ENCODE data around the gene AAK1. TPM values are rescaled to one million over a fixed set of nuclear protein-coding genes. Genes with fewer than 3 reads are reported as not detected.

Gene AAK1
- polyA plus RNA-seq, 1 experiment = 31.1 TPM

- no peak for TF ChIP-seq CTCF (IDR thresholded peaks at IDR 0.05; ENCODE audit: low read depth, low read length)
- Histone ChIP-seq H3K9me3 (ENCODE audit: control insufficient read depth, insufficient read depth, low read length) (no peaks in the 10 kb centered on the region), H3K27ac (ENCODE audit: low read depth, low read length) (no peak overlapping the region), H3K27me3 (ENCODE audit: control insufficient read depth, insufficient read depth, low read length) (no peaks in the 10 kb centered on the region), H3K4me3 (ENCODE audit: low read depth, low read length) (no peak overlapping the region)
- CTCF ChIA-PET = no interaction called here
- no peak for DNase-seq (ENCODE audit: low read depth, low spot score)
- POLR2A ChIA-PET = no interaction called here
Observed at GRCh38 chr2:69597843-69598610, 45.5 kb downstream of the AAK1 start.

GRCh38 chr2:69597105-69597504 lies 46.4 kb downstream of the AAK1 start:
- no peaks in the 10 kb centered on the region for H3K9me3 ChIP-seq (ENCODE audit: control insufficient read depth, insufficient read depth, low read length)
- CTCF ChIA-PET = interaction anchor here (0.6 to 0.9 kb wide), 2 partner anchors 32 to 1735 kb away, joined by 3 to 4 read pairs; partner anchors contain the start of gene ZNF638
- no peak for DNase-seq (ENCODE audit: low read depth, low spot score)
- H3K27me3 ChIP-seq (ENCODE audit: control insufficient read depth, insufficient read depth, low read length) = no peaks in the 10 kb centered on the region
- H3K4me3 ChIP-seq (ENCODE audit: low read depth, low read length) = no peak overlapping the region
- no peak overlapping the region for H3K27ac ChIP-seq (ENCODE audit: low read depth, low read length)
- TF ChIP-seq CTCF (IDR thresholded peaks at IDR 0.05; ENCODE audit: low read depth, low read length) = no peak
- POLR2A ChIA-PET = no interaction called here

- Histone ChIP-seq H3K27me3 (ENCODE audit: control insufficient read depth, insufficient read depth, low read length) (no peaks in the 10 kb centered on the region), H3K9me3 (ENCODE audit: control insufficient read depth, insufficient read depth, low read length) (no peaks in the 10 kb centered on the region), H3K4me3 (ENCODE audit: low read depth, low read length) (no peak overlapping the region), H3K27ac (ENCODE audit: low read depth, low read length) (no peak overlapping the region)
- ChIA-PET CTCF (interaction anchor here (1.2 kb wide), 1 partner anchor 9 kb away, joined by 3 read pairs; no protein-coding TSS in a partner anchor), POLR2A (no interaction called here)
- no peak for TF ChIP-seq CTCF (IDR thresholded peaks at IDR 0.05; ENCODE audit: low read depth, low read length)
- DNase-seq (ENCODE audit: low read depth, low spot score) = no peak
Observed at GRCh38 chr2:69594341-69594740, 49.2 kb downstream of the AAK1 start.

GRCh38 chr2:69592511-69592910 lies 51.0 kb downstream of the AAK1 start:
- ChIA-PET POLR2A (no interaction called here), CTCF (no interaction called here)
- no peaks in the 10 kb centered on the region for H3K27me3 ChIP-seq (ENCODE audit: control insufficient read depth, insufficient read depth, low read length)
- H3K4me3 ChIP-seq (ENCODE audit: low read depth, low read length) = no peak overlapping the region
- no peak for TF ChIP-seq CTCF (IDR thresholded peaks at IDR 0.05; ENCODE audit: low read depth, low read length)
- H3K27ac ChIP-seq (ENCODE audit: low read depth, low read length) = no peak overlapping the region
- DNase-seq (ENCODE audit: low read depth, low spot score) = no peak
- no peaks in the 10 kb centered on the region for H3K9me3 ChIP-seq (ENCODE audit: control insufficient read depth, insufficient read depth, low read length)

- no peak overlapping the region for H3K4me3 ChIP-seq (ENCODE audit: low read depth, low read length)
- no peaks in the 10 kb centered on the region for H3K27me3 ChIP-seq (ENCODE audit: control insufficient read depth, insufficient read depth, low read length)
- ChIA-PET CTCF (interaction anchor here (0.6 to 1.1 kb wide), 2 partner anchors 125 to 328 kb away, joined by 3 read pairs; no protein-coding TSS in a partner anchor), POLR2A (interaction anchor here (0.6 kb wide), 1 partner anchor 8 kb away, joined by 3 read pairs; no protein-coding TSS in a partner anchor)
- no peaks in the 10 kb centered on the region for H3K9me3 ChIP-seq (ENCODE audit: control insufficient read depth, insufficient read depth, low read length)
- DNase-seq (ENCODE audit: low read depth, low spot score) = no peak
- TF ChIP-seq CTCF (IDR thresholded peaks at IDR 0.05; ENCODE audit: low read depth, low read length) = no peak
- H3K27ac ChIP-seq (ENCODE audit: low read depth, low read length) = peak overlapping the region; percentile 47
Observed at GRCh38 chr2:69589973-69590652, 53.4 kb downstream of the AAK1 start.
